Measurements from ENCODE around the gene PRR20B. TPM values are rescaled to one million over a fixed set of nuclear protein-coding genes. Genes with fewer than 3 reads are reported as not detected.

The PRR20B gene
- polyA plus RNA-seq, 1 of the 3 experiments (the other 2 are of a cell fraction): not detected

- Histone ChIP-seq H3F3A (replicated peaks; ENCODE audit: insufficient read depth) (no peaks in the 10 kb centered on the region), H3K9ac (no peak overlapping the region), H3K36me3 (replicated peaks in 1 of 2; ENCODE audit: control insufficient read depth in 1 of 2, insufficient read depth in 2 of 2, low read length in 1 of 2) (no peaks in the 10 kb centered on the region), H3K27me3 (ENCODE audit: insufficient read depth) (no peaks in the 10 kb centered on the region), H3K4me1 (ENCODE audit: control insufficient read depth in 1 of 2, insufficient read depth in 2 of 2, low read depth in 1 of 2, low read length in 1 of 2) (no peaks in the 10 kb centered on the region), H3K4me3 (ENCODE audit: low read depth in 2 of 2, low read length in 1 of 2) (no peak overlapping the region), H3K9me3 (no peaks in the 10 kb centered on the region), H3K27ac (ENCODE audit: low read depth in 2 of 2, low read length in 1 of 2) (no peak overlapping the region), H3K79me2 (ENCODE audit: insufficient read depth) (no peaks in the 10 kb centered on the region), H3K4me2 (no peak overlapping the region), H4K20me1 (ENCODE audit: insufficient read depth) (no peaks in the 10 kb centered on the region), H2AFZ (ENCODE audit: low read depth) (no peak overlapping the region), H3K9me2 (0 out of 2 replicates have a peak, but pooled peaks cover 2% of the 10 kb centered on the region)
- DNase-seq: no peak
- 0% methylated on average over 2 of the region's 2 CpGs for WGBS (ENCODE audit: low lambda C conversion rate)
- ChIA-PET POLR2A (no interaction called here), CTCF (no interaction called here)
- TF ChIP-seq, protein P1, sequence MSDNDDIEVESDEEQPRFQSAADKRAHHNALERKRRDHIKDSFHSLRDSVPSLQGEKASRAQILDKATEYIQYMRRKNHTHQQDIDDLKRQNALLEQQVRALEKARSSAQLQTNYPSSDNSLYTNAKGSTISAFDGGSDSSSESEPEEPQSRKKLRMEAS (IDR thresholded peaks at IDR 0.05; ENCODE audit: low read depth): no peak
- TF ChIP-seq, protein P2, sequence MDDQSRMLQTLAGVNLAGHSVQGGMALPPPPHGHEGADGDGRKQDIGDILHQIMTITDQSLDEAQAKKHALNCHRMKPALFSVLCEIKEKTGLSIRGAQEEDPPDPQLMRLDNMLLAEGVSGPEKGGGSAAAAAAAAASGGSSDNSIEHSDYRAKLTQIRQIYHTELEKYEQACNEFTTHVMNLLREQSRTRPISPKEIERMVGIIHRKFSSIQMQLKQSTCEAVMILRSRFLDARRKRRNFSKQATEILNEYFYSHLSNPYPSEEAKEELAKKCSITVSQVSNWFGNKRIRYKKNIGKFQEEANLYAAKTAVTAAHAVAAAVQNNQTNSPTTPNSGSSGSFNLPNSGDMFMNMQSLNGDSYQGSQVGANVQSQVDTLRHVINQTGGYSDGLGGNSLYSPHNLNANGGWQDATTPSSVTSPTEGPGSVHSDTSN (IDR thresholded peaks at IDR 0.05): no peak
- TF ChIP-seq TEAD4 (IDR thresholded peaks at IDR 0.05; ENCODE audit: borderline replicate concordance, insufficient read depth): no peak
- no peak for TF ChIP-seq POLR2AphosphoS5 (IDR thresholded peaks at IDR 0.05; ENCODE audit: low read depth, low read length)
- TF ChIP-seq CHD2 (IDR thresholded peaks at IDR 0.05; ENCODE audit: low read length, partially characterized antibody): no peak
- TF ChIP-seq USF2 (IDR thresholded peaks at IDR 0.05; ENCODE audit: borderline replicate concordance, low read depth, low read length): no peak
- TF ChIP-seq FOXJ3 (CRISPR knock-in tag; IDR thresholded peaks at IDR 0.05): no peak
- TF ChIP-seq RAD21 (IDR thresholded peaks at IDR 0.05; ENCODE audit: low read length): no peak
- no peak for TF ChIP-seq NFIC (IDR thresholded peaks at IDR 0.05; ENCODE audit: borderline replicate concordance)
- TF ChIP-seq RXRA (IDR thresholded peaks at IDR 0.05; ENCODE audit: borderline replicate concordance, low read depth): no peak
- TF ChIP-seq TCF12 (IDR thresholded peaks at IDR 0.05): no peak
- no peak for TF ChIP-seq EP300 (IDR thresholded peaks at IDR 0.05; ENCODE audit: borderline replicate concordance in 1 of 2, low read depth in 1 of 2, low read length in 1 of 2)
- TF ChIP-seq GATA2 (CRISPR knock-in tag; IDR thresholded peaks at IDR 0.05): no peak
- TF ChIP-seq MEF2A (IDR thresholded peaks at IDR 0.05; ENCODE audit: borderline replicate concordance, low read depth): no peak
- TF ChIP-seq, protein P3, sequence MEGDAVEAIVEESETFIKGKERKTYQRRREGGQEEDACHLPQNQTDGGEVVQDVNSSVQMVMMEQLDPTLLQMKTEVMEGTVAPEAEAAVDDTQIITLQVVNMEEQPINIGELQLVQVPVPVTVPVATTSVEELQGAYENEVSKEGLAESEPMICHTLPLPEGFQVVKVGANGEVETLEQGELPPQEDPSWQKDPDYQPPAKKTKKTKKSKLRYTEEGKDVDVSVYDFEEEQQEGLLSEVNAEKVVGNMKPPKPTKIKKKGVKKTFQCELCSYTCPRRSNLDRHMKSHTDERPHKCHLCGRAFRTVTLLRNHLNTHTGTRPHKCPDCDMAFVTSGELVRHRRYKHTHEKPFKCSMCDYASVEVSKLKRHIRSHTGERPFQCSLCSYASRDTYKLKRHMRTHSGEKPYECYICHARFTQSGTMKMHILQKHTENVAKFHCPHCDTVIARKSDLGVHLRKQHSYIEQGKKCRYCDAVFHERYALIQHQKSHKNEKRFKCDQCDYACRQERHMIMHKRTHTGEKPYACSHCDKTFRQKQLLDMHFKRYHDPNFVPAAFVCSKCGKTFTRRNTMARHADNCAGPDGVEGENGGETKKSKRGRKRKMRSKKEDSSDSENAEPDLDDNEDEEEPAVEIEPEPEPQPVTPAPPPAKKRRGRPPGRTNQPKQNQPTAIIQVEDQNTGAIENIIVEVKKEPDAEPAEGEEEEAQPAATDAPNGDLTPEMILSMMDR (IDR thresholded peaks at IDR 0.05): no peak
- no peak for TF ChIP-seq EZH2phosphoT487 (IDR thresholded peaks at IDR 0.05; ENCODE audit: borderline replicate concordance, low read depth)
- no peak for TF ChIP-seq RFX5 (IDR thresholded peaks at IDR 0.05; ENCODE audit: low read length)
These were observed 11.2 kb upstream of the PRR20B start for GRCh38 chr13:57136093-57136492.

All from SK-N-SH (cell line).